Measurements from ENCODE around the gene ICE2. TPM values are rescaled to one million over a fixed set of nuclear protein-coding genes. Genes with fewer than 3 reads are reported as not detected.

Gene ICE2
- total and polyA plus RNA-seq, 2 of the 8 experiments (the other 6 are each of a cell fraction or from before 2014, with no cell fraction given) = 40.0 to 87.3 TPM

DNA sequence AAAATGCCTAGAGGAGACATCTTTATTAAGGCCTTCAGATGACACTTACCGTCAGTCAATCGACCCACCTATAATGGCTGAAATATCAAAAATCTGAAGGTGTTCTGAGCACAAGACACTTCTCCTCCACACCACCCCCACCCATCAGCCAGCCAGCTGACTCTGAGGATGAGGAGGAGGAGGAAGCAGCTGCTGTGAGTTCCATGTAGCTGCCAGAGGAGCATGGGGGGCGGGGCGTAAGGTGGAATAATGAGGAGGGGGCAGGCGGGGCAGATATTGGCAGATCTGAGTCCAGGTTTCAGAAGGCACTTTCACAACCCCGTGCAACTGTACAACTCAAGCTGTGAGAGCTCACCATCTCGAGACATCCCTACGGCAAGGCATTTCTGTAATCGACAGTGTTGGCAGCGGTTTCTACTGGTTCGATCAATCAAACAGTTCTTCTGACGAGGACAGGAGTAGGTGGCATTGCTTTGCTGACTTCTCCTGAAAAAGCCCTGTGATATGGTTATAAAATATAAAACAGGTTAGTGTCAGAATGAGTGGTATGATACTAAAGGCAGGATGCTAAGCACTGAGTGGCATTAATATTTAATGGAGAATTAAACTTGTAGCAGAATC is 35.4 kb upstream of the ICE2 start:
- 84% methylated on average over 12 of the region's 12 CpGs; no CpG with 5 or more reads in 1 of the 2 experiments for WGBS, 2 experiments (ENCODE audit: extremely low coverage in 1 of 2, insufficient coverage in 1 of 2, insufficient read length in 1 of 2, insufficient replicate concordance in 2 of 2, low coverage in 1 of 2, low lambda C conversion rate in 2 of 2, missing lambda C conversion rate in 1 of 2)
- Histone ChIP-seq H3K79me1 (ENCODE audit: low read depth, low read length) (no peaks in the 10 kb centered on the region), H3K18ac (ENCODE audit: extremely low read depth, low read length) (no peak overlapping the region), H3K4ac (replicated peaks; ENCODE audit: insufficient read length, low read depth, low read length) (no peak overlapping the region), H3K14ac (ENCODE audit: insufficient read length) (no peak overlapping the region), H3K23me2 (ENCODE audit: low read depth, low read length) (no peaks in the 10 kb centered on the region), H4K5ac (ENCODE audit: insufficient read length, low read depth, low read length) (no peak overlapping the region), H3K56ac (replicated peaks; ENCODE audit: insufficient read length, low read depth, low read length) (no peak overlapping the region), H3K27me3 (replicated peaks in 1 of 4; ENCODE audit: control insufficient read depth in 3 of 4, extremely low read depth in 1 of 4, insufficient read depth in 3 of 4, low read length in 3 of 4) (no peaks in the 10 kb centered on the region), H2BK120ac (replicated peaks; ENCODE audit: low read depth, low read length) (no peak overlapping the region), H3K4me1 (replicated peaks in 1 of 4; ENCODE audit: control insufficient read depth in 3 of 4, insufficient read depth in 4 of 4, low read length in 3 of 4) (no peaks in the 10 kb centered on the region; a peak in 2 of 7 replicates), H4K91ac (replicated peaks; ENCODE audit: insufficient read length, low read length) (no peak overlapping the region), H3K27ac (ENCODE audit: low read depth, low read length) (no peak overlapping the region), H3K36me3 (ENCODE audit: control insufficient read depth in 2 of 4, insufficient read depth in 4 of 4, low read length in 3 of 4) (peaks cover 0 to 13% (median 9%) of the 10 kb centered on the region in 4 experiments; a peak in 5 of 8 replicates), H3K79me2 (ENCODE audit: control insufficient read depth in 1 of 2, insufficient read depth in 2 of 2, low read length in 2 of 2) (no peaks in the 10 kb centered on the region), H3K4me3 (ENCODE audit: extremely low read depth in 1 of 4, insufficient read depth in 2 of 4, low read depth in 3 of 4, low read length in 4 of 4) (no peak overlapping the region), H4K20me1 (replicated peaks in 1 of 2; ENCODE audit: control insufficient read depth in 1 of 2, insufficient read depth in 2 of 2, low read length in 2 of 2) (no peaks in the 10 kb centered on the region), H3K4me2 (ENCODE audit: insufficient read depth in 1 of 2, low read depth in 2 of 2, low read length in 2 of 2) (no peak overlapping the region), H3K9ac (replicated peaks in 1 of 4; ENCODE audit: extremely low read depth in 1 of 4, low read depth in 3 of 4, low read length in 3 of 4) (no peak overlapping the region), H2BK5ac (ENCODE audit: low read depth, low read length) (no peak overlapping the region), H3K9me3 (ENCODE audit: insufficient read depth in 2 of 2, low read depth in 1 of 2, low read length in 1 of 2) (no peaks in the 10 kb centered on the region), H4K8ac (ENCODE audit: extremely low read depth, insufficient read depth, low read length) (no peak overlapping the region), H2BK15ac (ENCODE audit: low read length) (no peak overlapping the region), H2BK12ac (ENCODE audit: low read depth, low read length) (no peak overlapping the region), H2AK5ac (ENCODE audit: low read depth, low read length) (no peak overlapping the region), H2AFZ (ENCODE audit: low read length) (no peak overlapping the region), H3K23ac (ENCODE audit: insufficient read length) (no peak overlapping the region), H2BK20ac (ENCODE audit: low read length) (no peak overlapping the region)
- POLR2A ChIA-PET (ENCODE audit: partially characterized antibody) = no interaction called here
- DNase-seq (ENCODE audit: low read depth in 1 of 2, low spot score in 2 of 2) = no peak
- CTCF ChIA-PET (ENCODE audit: partially characterized antibody) = interaction anchor here (1.2 kb wide), 2 partner anchors 12 to 14 kb away, joined by 3 to 4 read pairs; no protein-coding TSS in a partner anchor
- FAIRE-seq = no peak
- TF ChIP-seq SRF (IDR thresholded peaks at IDR 0.05; ENCODE audit: low read depth, low read length) (no peak), HDAC6 (IDR thresholded peaks at IDR 0.05; ENCODE audit: low read depth, low read length) (no peak)
- TF ChIP-seq, protein P1, sequence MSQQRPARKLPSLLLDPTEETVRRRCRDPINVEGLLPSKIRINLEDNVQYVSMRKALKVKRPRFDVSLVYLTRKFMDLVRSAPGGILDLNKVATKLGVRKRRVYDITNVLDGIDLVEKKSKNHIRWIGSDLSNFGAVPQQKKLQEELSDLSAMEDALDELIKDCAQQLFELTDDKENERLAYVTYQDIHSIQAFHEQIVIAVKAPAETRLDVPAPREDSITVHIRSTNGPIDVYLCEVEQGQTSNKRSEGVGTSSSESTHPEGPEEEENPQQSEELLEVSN (IDR thresholded peaks at IDR 0.05) = no peak

Measured in H1 (cell line).